ENCODE results near the gene CD226.
"Not testable (repeated sequence)": the region's sequence is repeated elsewhere in the genome, so short reads cannot be mapped to it uniquely, and the experiment has no call there.

Gene CD226
- 36.8 to 184 (median 48.0) reads per million in 4 experiments for total RNA-seq

DNA sequence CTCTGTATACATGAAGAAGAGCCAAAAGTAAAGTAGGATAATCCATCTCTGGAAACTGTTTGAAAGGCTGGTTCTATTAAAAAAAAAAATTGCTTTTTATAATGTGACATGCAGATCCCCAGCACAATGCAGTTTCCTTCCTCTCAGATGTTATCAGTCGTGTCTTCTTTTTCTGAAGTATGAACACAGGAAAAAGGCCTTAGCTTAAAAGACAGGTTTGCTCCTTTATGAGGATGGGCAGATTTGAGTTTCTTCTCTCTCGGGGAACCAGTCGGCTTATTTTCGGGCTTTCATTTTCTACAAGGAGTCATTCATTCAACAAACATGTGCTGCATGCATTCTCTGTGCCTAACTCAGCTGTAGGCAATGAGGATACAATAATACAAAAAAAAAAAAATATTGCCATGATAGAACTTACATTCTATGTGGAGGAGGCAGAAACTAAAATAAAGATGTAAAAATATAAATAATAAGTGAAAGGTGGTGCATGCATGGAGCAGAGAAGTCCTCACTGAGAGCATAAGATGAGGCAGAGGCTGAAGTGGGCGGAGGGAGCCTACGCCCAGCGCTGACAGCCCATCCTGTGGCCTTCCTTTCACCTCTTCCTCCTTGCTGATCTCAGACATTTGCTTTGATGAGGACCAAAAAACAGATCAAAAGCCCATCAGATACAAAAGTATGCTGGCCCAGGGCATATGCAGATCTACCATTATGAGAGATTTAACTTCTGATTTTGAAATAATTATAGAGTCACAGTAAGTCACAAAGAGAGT, at the start of gene CD226:
CD226 (minus strand) TSS at position 513 of the 773 bp plus-strand sequence; CDS start at position 46, 467 bp downstream.
- DNase-seq, result no peak

- DNase-seq, result no peak
Observed at GRCh38 chr18:69996951-69997798, 49.5 kb upstream of the CD226 start.

- DNase-seq, result no peak
Observed at GRCh38 chr18:69996417-69996816, 48.7 kb upstream of the CD226 start.

GRCh38 chr18:69995774-69996173, 48.1 kb upstream of the CD226 start:
- DNase-seq, result no peak

DNA sequence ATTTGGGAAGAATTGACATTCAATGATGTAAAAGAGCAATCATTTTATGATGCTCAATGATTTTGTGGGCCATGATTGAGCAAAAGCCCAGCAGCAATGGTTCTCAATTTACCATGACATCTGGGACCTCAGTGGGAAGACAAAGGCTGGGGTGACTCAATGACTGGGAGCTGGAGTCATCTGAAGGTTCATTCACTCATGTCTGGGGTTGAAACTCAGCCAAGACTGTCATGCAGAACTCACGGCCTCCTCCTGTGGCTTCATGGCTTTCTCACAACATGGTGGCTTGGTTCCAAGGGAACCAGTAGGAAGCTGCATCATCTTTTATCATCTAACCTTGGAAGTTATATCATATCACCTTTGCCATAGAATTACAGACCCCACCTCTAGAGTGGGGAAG, 45.1 kb upstream of the CD226 start:
- DNase-seq, result no peak

DNA sequence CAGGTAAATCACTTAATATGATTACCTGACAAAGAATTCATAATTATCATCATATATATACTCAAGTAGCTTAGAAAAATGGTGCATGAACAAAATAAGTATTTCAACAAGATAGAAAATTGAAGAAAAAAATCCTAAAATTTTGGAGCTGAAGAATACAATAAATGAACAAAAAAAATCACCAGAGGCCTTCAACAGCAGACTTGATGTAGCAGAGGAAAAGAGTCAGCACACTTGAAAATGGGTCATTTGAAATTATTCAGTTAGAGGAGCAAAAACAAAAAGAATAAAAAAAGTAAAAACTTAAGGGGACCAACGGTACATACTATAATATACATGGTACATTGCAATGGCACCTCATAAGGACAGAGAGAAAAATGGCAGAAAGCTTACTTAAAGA, 40.2 kb upstream of the CD226 start:
- DNase-seq, result no peak

DNA sequence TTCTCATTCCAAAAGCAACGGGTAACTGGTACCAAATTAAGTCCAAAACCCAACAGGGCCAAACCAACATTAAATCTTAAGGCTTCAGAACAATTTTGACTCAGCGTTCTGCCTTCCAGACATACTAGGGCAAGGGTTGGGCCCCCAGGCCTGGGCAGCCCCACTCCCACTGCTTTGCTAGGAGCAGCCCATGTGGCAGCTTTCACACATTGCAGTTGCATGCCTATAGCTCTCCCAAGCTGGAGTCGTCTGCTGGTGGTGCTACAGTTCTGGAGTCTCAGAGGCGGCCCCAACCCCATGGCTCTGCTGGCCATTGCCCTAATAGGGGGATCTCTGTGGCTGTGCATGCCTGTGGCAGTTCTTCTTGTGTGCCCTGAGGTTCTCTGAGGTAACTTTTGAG, 37.6 kb upstream of the CD226 start:
- no peak for DNase-seq

DNA sequence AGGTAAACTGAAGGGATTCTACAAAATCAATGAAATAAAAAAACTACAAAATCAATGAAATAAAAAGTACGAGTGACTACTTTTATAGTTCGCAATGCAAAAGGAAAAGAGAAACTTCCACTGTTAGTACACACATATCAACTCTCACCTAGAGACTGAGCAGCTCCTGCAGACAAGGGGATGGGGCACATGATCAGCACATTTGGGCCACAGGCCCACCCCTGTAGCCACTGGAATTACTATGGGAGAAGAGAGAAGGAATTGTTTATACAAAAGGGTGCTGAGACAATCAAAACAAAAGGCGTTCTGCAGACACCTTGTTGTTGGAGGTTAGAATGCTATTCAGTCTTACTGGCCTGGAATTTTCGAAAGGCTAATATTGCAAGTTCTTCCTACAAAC, 34.7 kb upstream of the CD226 start:
- DNase-seq, result no peak

GRCh38 chr18:69981948-69982347, 34.3 kb upstream of the CD226 start:
- no peak for DNase-seq

- no peak for DNase-seq
Observed at GRCh38 chr18:69980982-69981804, 33.5 kb upstream of the CD226 start.

GRCh38 chr18:69980509-69980908, 32.8 kb upstream of the CD226 start:
- DNase-seq, result no peak

- no peak for DNase-seq
Observed at GRCh38 chr18:69978732-69979715, 31.4 kb upstream of the CD226 start.

GRCh38 chr18:69975294-69975693, 27.6 kb upstream of the CD226 start:
- not testable (repeated sequence) for DNase-seq

DNA sequence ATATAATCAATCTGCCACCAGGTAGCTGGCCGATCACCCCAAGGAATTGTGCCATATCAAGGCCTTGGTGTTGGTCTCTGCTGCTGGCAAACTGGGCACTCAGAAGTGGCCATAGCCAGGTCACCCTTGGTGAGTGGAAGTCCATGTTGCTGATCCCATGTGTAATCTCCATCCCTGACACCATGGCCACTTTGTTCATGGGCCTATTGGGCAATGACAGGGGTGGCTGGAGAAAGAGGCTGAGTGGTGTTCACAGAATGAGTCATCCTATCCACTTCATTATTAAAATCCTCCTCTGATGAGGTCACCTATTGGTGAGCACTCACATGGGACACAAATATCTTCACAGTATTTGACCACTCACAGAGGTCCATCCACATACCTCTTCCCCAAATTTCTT, 26.7 kb upstream of the CD226 start:
- DNase-seq, result no peak

GRCh38 chr18:69969491-69969890, 21.8 kb upstream of the CD226 start:
- no peak for DNase-seq

DNA sequence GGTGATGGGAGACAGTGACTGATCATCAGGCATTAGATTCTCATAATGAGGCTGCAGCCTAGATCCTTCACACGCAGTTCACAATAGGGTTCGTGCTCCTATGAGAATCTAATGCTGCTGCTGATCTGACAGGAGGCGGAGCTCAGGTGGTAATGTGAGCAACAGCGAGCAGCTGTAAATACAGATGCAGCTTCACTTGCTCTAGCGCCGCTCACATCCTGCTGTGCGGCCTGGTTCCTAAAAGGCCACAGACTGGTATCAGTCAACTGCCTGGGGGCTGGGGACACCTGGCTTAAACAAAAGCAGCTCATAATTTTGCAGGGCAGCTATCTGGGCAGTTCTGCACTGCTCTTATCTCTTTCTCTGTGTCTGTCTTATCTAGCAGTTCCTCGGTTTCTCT, 20.4 kb upstream of the CD226 start:
- no peak for DNase-seq

- DNase-seq, result no peak
Observed at GRCh38 chr18:69963196-69963595, 15.5 kb upstream of the CD226 start.

DNA sequence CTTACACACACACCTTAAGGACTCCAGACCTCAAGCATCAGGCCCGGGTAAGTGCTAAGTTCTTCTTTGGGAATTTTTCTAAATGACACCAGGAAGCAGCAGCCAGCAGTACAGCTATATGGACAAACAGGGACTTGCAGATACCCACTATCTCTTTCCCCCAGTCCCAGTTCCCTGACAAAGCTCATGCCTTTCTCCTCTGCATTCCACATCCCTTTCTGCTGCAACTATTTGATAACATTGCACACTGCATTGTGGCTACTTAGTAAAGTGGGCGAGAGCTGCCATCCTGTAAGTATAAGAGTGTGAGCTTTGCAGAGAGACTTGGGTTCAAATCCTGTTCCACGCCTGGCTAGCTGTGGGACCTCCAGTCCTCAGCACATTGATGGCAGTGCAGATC, 14.0 kb upstream of the CD226 start:
- DNase-seq, result no peak

DNA sequence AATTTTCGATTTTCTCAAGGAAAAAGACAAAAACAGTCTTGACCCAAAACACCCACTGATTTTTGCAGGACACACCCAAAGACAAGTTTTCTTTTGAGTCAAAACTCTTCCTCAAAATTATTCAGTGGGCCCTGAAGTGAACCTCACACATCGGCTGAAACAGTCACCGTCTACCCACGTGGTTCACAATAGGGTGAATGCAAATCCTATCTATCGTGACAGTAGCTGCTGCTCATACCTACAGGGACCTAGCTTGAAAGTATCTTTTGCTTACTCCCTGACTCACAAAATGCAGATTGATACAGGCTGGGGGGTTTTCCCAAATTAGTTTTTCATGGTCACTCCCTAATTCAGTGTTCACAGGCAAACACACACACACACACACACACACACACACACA, 10.7 kb upstream of the CD226 start:
- no peak for DNase-seq

DNA sequence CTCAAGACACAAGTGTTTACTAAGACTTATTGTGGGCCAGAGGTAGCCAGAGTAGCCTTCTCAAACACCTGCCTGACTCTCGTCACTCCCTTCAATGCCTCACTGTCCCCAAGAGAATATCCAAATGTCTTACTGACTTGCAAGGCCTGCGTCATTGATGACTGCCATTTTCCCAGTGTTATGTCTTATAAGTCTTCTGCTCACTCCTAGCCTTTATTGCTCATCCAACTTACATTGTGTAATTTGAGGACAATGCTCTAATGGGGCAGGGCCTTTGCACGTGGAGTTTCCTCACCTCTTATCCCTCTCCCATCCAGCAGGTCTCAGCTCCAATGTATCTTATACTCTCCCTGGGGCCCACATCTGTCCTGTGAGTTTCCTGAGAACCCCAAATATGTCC, 10.1 kb upstream of the CD226 start:
- no peak for DNase-seq

DNA sequence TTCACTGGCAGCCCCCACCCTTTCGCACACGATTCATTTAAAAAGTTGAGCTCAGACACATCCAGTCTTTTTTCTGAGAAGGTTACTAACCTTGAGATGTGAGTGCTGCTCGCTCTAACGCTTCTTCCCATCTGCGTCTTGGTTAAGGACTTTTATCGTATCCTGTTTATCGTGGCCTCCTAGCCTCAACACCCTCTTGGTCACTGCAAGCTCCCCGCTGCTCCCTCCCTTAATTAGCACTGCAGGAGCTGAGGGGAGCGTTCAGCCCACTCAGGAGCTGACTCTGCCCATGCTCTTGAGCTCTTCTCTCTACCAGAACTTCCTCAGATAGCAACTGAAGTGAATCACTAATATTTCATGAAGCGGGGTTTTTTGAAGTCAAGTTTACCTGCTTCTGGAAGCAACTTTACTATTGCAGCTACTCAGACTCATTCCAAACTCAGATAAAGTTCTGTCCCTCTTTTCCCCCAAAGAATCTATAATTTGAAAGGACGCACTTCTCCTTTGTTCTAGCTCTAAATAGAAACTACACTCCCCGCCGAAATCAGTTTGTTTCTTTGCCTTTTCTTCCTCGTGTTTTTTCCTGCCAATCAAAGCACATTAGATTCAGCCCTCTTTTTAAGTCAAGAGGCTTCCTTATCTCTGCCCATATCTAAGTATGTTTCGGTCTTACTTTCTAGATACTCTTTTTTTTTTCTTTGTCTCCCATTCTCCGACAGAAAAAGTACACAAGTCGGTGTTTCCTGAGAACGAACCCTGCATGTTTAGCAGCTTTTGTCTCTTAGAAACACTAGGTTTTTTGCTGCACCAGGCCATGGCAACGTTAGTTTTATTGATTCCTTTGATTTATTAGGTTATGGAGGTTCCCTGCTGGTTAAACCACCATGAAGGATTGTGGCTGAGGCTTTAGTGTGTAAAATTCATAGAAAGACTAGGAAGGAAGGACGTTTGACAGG, 9.3 kb upstream of the CD226 start:
- no peak for DNase-seq

Measured in effector CD8-positive, alpha-beta T cell (primary cell).